NB4 (cell line): ENCODE measurements around the gene KAT7.

Source experiments
- DNase-seq: peaks from one replicate; pipeline ENCODE4 v3.0.0; 2010; ENCODE audit warnings: low read depth
- H3K4me3 ChIP-seq: one replicate; pipeline ENCODE4 v1.5.1; 2011; ENCODE audit warnings: mild to moderate bottlenecking, low read depth, low read length, moderate library complexity
- MYC ChIP-seq: IDR thresholded peaks from 2 replicates; pipeline ENCODE4 v1.6.1; 2011; ENCODE audit warnings: low read depth, low read length
- POLR2A ChIP-seq: IDR thresholded peaks from 2 replicates; pipeline ENCODE4 v1.6.1; 2011; ENCODE audit warnings: mild to moderate bottlenecking; ENCODE audit not compliant: insufficient read length; ENCODE audit errors: extremely low read depth
- TF ChIP-seq, protein P1 (sequence below): IDR thresholded peaks from one replicate; pipeline ENCODE4 v1.5.1; 2012; ENCODE audit warnings: low read depth, low read length
- TF ChIP-seq, protein P2 (sequence below): IDR thresholded peaks from 2 replicates; pipeline ENCODE4 v1.6.1; 2011; ENCODE audit warnings: low read depth, low read length

The KAT7 gene

DNA sequence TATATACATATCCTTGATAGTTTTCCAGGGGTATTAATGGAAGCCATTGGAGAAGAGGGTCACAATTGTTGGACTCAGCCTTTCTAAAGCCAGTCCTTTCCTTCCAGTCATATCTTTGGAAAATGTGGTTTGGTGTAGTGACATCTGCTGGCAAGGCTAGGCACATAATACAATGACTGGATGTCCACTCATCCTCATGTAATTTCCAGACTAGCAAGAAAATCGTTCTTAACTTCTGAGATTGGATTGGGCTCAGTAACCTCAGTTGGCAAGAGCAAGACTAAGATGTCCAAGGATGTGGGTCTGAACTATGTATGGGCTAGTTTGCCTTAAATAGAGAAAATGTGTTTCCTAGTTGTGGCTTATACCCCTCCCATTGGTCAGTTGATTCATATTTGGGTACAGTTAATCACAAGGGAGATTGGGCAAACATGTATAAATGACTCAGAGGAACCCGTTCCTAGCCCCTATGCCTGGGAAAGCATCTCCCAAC is 8.7 kb upstream of the KAT7 start:
- H3K4me3 ChIP-seq = no peak overlapping the region
- peak; percentile 68 for DNase-seq
- TF ChIP-seq, protein P1, sequence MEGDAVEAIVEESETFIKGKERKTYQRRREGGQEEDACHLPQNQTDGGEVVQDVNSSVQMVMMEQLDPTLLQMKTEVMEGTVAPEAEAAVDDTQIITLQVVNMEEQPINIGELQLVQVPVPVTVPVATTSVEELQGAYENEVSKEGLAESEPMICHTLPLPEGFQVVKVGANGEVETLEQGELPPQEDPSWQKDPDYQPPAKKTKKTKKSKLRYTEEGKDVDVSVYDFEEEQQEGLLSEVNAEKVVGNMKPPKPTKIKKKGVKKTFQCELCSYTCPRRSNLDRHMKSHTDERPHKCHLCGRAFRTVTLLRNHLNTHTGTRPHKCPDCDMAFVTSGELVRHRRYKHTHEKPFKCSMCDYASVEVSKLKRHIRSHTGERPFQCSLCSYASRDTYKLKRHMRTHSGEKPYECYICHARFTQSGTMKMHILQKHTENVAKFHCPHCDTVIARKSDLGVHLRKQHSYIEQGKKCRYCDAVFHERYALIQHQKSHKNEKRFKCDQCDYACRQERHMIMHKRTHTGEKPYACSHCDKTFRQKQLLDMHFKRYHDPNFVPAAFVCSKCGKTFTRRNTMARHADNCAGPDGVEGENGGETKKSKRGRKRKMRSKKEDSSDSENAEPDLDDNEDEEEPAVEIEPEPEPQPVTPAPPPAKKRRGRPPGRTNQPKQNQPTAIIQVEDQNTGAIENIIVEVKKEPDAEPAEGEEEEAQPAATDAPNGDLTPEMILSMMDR = peak; percentile 60
- no peak for TF ChIP-seq POLR2A

DNA sequence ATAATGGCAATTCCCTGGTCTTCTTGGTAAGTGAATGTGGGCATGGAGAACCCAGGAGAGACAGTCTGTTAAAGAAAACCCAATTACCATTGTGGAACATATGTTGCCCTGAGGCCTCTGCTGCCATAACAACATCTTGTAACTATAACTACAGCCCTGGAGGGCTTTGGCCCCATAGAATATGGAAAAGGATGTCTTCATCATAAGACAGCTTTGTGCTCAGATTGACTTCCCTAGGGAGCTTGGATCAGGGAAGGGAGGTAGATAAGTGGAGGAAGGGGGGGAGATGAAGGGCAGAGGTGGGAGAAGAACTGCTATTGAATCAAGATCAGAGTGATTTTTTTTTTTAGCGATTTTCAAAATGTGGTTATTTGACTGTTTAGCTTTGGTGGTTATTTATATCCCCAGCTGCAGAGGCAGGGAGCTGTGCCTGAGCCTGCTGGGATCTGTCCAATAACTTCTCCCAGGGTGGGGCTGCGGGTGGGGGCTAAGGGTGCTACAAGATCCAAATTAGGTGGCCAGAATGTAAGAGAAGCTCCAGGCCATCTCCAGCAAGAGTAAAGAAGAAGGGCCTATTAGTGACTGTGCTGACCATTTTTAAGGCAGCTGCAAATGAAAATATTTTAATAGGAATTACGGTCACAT is 5.3 kb upstream of the KAT7 start:
- no peak for DNase-seq
- TF ChIP-seq, protein P2, sequence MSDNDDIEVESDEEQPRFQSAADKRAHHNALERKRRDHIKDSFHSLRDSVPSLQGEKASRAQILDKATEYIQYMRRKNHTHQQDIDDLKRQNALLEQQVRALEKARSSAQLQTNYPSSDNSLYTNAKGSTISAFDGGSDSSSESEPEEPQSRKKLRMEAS = no peak
- TF ChIP-seq MYC = no peak
- no peak for TF ChIP-seq POLR2A
- TF ChIP-seq, protein P1 = no peak
- H3K4me3 ChIP-seq = no peak overlapping the region

DNA sequence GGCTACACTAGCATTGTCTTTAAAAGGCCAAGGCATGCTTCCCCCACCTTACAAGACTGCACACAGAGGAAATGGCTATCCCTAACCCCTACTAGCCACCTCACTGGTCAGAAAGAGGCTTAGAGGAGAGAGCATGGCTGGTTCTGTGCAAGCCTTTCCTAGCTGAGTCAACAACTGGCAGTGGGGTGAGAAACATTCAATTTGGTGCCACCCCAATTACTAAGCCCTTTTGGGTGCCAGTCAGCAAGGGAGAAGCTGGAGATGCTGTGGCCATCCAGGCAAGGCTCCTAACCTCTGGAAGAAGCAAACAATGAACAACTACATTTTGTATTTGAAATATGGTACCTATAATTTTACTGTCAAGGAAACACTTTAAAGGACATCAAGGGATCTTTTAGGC is 4.7 kb upstream of the KAT7 start:
- no peak for DNase-seq
- H3K4me3 ChIP-seq = no peak overlapping the region
- TF ChIP-seq POLR2A (no peak), MYC (no peak)
- TF ChIP-seq, protein P2 = no peak
- TF ChIP-seq, protein P1 = no peak

DNA sequence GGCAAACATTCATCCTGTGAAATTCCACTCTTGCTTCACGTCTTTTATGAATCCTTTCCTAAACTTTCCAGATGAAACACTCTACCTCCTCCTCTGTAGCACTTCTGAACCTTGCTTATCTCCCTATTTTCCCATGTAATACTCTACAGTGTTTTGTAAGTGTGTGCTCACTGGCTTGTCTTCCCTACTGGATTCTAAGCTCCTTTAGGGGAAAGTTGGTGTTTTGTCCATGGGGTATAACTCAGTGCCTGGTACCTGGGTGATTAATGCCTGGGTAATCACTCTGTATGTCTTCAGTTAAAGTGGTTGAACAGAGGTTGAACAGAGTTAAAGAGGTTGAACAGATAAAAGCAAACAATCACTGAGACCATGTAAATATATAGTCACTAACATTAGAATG is 3.8 kb upstream of the KAT7 start:
- no peak for TF ChIP-seq POLR2A
- TF ChIP-seq, protein P2 = no peak
- TF ChIP-seq MYC = no peak
- TF ChIP-seq, protein P1 = no peak
- no peak overlapping the region for H3K4me3 ChIP-seq
- DNase-seq = no peak

DNA sequence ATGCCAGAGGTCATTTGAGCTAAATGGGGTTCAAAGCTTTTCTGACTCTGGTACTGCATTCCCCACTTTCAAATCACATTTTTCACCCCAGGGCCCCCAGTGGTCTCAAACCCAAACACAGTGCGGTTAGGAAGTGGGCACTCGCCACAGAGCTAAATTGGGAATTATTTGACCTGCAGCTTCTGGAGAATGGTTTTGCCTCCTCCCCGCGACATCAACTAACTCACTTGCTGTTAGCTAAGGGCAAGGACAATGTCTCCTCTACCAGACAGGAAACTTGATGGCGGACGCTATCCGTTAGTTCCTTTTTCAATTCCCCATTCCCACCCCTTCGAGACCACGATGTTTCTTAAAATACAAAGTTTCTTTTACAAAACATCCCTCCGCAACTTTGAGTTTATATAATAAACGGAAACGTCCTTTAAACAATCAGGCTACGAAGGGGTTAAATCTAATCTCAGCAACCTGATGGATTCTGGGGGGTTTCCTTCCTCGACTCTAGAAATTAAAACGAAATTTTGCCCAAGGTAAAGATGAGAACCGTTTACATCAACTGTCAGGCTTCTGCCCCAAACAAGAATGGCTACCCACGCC is 500 bp upstream of the KAT7 start:
- DNase-seq = peak; percentile 71
- H3K4me3 ChIP-seq = peak overlapping the region; percentile 94
- TF ChIP-seq, protein P1 = no peak
- TF ChIP-seq, protein P2 = no peak

DNA sequence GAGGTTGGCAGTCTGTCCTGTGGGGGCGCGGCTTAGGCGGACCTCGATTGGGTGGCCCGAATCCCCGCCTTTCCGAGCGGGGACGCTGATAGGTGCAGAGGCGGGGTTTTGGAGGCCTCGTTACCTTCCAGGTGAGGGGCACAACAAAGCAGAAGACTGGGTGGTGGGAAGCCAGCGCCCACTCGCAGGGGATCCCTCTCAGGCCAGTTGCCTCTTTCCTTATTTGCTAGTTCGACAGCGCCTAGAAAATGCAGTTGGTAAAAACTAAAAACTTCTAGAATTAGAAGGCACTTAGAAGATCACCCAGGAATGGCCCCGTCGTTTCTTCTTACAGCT is 730 bp downstream of the KAT7 start:
- H3K4me3 ChIP-seq = peak overlapping the region; percentile 94
- no peak for DNase-seq
- TF ChIP-seq MYC (no peak), POLR2A (no peak)
- TF ChIP-seq, protein P1 = no peak
- TF ChIP-seq, protein P2 = no peak
